ENCODE measurements around the gene PLAAT2. TPM values are rescaled to one million over a fixed set of nuclear protein-coding genes. Genes with fewer than 3 reads are reported as not detected.

Gene PLAAT2
- total and polyA plus RNA-seq, 2 of the 13 experiments (the other 11 are each of a cell fraction or from before 2014, with no cell fraction given) = 0.22 TPM; not detected in 1

DNA sequence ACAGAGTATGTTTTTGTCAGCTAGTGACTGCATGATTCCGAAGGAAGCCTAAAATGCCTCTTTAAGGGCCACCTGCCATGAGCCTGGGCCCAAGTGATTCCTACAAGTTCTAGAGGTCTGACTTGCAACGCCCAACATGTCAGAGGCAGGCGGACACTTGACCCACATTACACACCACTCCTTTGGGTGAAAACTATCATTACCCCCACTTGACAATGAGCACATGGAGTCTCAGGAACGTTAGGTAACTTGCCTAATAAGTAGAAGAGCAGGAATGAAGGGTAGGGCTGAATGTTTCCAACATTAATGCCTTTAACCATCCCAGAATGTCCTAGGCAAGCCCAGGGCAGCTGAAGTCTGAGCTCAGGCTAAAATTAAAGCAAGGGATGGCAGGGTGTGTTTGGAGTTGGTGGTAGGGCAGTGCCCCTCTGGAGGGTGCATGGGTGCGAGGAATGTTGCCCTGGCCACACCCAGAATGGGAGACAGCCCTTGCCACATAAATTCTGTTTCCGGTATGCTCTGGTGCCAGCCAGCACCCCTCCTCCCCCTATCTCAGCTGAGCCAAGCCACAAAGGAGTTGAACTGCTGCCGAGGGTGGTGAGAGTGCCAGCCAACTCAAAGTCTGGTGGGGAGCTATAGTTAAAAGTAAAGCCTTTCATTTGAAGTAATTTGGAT is 2.5 kb downstream of the PLAAT2 start (continued):
- TF ChIP-seq DMAP1 (CRISPR knock-in tag; IDR thresholded peaks at IDR 0.05) (no peak), RFX1 (IDR thresholded peaks at IDR 0.05) (no peak), ZBTB7A (CRISPR knock-in tag; IDR thresholded peaks at IDR 0.05) (no peak), SIN3A (IDR thresholded peaks at IDR 0.05; ENCODE audit: borderline replicate concordance, low read depth, low read length) (no peak), HNF4G (IDR thresholded peaks at IDR 0.05; ENCODE audit: borderline replicate concordance, low read depth, low read length) (no peak), HNF4G (CRISPR knock-in tag; IDR thresholded peaks at IDR 0.05; ENCODE audit: borderline replicate concordance, low read depth) (no peak)

DNA sequence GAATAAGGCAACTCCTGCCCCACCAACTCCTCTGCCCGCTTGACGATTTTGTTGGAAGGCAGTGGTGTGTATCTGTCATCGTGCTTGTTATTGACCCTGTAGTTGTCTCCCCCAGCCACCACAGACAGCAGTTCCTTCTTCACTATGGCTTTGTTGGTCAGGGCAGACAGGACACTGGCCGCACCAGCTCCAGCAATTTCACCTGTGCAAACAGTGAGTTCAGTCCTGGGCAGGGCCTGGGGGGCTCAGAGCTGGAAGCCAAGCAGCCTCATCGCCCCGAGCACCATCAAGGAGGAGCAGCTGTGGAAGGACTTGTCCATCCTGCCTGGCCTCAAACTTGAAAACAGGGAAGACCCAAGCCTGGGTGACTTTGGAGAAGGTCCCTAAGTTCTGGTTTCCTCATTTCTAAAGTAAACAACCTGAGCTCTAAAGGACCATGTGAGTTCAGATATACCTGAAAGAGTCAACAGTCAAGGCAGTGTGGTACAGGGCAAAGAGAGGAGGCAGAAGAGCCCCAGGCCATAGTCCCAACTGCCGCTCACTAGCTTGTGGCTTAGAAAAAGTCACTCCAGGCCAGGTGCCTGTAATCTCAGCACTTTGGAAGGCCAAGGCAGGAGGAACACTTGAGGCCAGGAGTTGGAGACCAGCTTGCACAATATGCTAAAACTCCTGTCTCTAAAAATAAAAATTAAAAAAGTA is 4.6 kb downstream of the PLAAT2 start:
- H3K4me2 ChIP-seq (ENCODE audit: low read depth, low read length) = no peak overlapping the region
- 8% methylated on average over 4 of the region's 7 CpGs for WGBS (ENCODE audit: low lambda C conversion rate)
- no peaks in the 10 kb centered on the region for H3K9me3 ChIP-seq (ENCODE audit: low read length)
- peaks cover 0 to 5% of the 10 kb centered on the region in 2 experiments; a peak in 1 of 5 replicates for H3K27me3 ChIP-seq (ENCODE audit: control insufficient read depth in 1 of 2, insufficient read depth in 2 of 2, low read length in 2 of 2)
- intact Hi-C loops (cut with micrococcal nuclease; ENCODE audit: unreplicated experiment) = no loop called here
- no peak overlapping the region for H3K4me3 ChIP-seq (replicated peaks in 1 of 3; ENCODE audit: insufficient read depth in 1 of 3, low read depth in 2 of 3, low read length in 3 of 3)
- FAIRE-seq (no peak), ATAC-seq (no peak), DNase-seq (ENCODE audit: low spot score) (no peak)
- H3K79me2 ChIP-seq (ENCODE audit: insufficient read depth, low read length) = no peaks in the 10 kb centered on the region
- in situ Hi-C loops (cut with HindIII; ENCODE audit: extremely low pct_ligation_motif_present, low pct_unique_long_range_greater_than_20kb) = no loop called here
- H4K20me1 ChIP-seq (ENCODE audit: insufficient read depth, low read length) = no peaks in the 10 kb centered on the region
- no TSS peak for BruUV-seq (replicated peaks)
- H3K4me1 ChIP-seq (ENCODE audit: insufficient read depth, low read length) = peaks cover 15% of the 10 kb centered on the region
- H2AFZ ChIP-seq (ENCODE audit: low read length) = no peak overlapping the region
- CTCF ChIA-PET (ENCODE audit: low intra/inter-chr PET ratio, low total read pairs) = no interaction called here
- H3K27ac ChIP-seq (ENCODE audit: extremely low read length, insufficient read depth, low read length) = no peak overlapping the region
- no peak overlapping the region for H3K9ac ChIP-seq (ENCODE audit: insufficient read depth, low read depth, low read length)
- no peaks in the 10 kb centered on the region for H3K36me3 ChIP-seq (replicated peaks in 1 of 2; ENCODE audit: control insufficient read depth in 1 of 2, insufficient read depth in 2 of 2, low read length in 2 of 2)
- POLR2A ChIA-PET = no interaction called here
- TF ChIP-seq TOE1 (CRISPR knock-in tag; IDR thresholded peaks at IDR 0.05) (no peak), TEAD3 (CRISPR knock-in tag; optimal IDR thresholded peaks at IDR 0.05; ENCODE audit: borderline replicate concordance) (no peak), ZNF136 (CRISPR knock-in tag; IDR thresholded peaks at IDR 0.05; ENCODE audit: low read depth) (no peak), HDAC2 (CRISPR knock-in tag; IDR thresholded peaks at IDR 0.05) (no peak), JARID2 (CRISPR knock-in tag; IDR thresholded peaks at IDR 0.05; ENCODE audit: insufficient replicate concordance) (no peak), ZNF317 (CRISPR knock-in tag; IDR thresholded peaks at IDR 0.05) (no peak), MIER2 (CRISPR knock-in tag; IDR thresholded peaks at IDR 0.05) (no peak), HIVEP1 (CRISPR knock-in tag; IDR thresholded peaks at IDR 0.05) (no peak), ZSCAN30 (CRISPR knock-in tag; IDR thresholded peaks at IDR 0.05) (no peak)
- TF ChIP-seq, protein P1, sequence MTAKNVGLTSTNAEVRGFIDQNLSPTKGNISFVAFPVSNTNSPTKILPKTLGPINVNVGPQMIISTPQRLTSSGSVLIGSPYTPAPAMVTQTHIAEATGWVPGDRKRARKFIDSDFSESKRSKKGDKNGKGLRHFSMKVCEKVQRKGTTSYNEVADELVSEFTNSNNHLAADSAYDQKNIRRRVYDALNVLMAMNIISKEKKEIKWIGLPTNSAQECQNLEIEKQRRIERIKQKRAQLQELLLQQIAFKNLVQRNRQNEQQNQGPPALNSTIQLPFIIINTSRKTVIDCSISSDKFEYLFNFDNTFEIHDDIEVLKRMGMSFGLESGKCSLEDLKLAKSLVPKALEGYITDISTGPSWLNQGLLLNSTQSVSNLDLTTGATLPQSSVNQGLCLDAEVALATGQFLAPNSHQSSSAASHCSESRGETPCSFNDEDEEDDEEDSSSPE (CRISPR knock-in tag; IDR thresholded peaks at IDR 0.05) = no peak
- TF ChIP-seq, protein P2, sequence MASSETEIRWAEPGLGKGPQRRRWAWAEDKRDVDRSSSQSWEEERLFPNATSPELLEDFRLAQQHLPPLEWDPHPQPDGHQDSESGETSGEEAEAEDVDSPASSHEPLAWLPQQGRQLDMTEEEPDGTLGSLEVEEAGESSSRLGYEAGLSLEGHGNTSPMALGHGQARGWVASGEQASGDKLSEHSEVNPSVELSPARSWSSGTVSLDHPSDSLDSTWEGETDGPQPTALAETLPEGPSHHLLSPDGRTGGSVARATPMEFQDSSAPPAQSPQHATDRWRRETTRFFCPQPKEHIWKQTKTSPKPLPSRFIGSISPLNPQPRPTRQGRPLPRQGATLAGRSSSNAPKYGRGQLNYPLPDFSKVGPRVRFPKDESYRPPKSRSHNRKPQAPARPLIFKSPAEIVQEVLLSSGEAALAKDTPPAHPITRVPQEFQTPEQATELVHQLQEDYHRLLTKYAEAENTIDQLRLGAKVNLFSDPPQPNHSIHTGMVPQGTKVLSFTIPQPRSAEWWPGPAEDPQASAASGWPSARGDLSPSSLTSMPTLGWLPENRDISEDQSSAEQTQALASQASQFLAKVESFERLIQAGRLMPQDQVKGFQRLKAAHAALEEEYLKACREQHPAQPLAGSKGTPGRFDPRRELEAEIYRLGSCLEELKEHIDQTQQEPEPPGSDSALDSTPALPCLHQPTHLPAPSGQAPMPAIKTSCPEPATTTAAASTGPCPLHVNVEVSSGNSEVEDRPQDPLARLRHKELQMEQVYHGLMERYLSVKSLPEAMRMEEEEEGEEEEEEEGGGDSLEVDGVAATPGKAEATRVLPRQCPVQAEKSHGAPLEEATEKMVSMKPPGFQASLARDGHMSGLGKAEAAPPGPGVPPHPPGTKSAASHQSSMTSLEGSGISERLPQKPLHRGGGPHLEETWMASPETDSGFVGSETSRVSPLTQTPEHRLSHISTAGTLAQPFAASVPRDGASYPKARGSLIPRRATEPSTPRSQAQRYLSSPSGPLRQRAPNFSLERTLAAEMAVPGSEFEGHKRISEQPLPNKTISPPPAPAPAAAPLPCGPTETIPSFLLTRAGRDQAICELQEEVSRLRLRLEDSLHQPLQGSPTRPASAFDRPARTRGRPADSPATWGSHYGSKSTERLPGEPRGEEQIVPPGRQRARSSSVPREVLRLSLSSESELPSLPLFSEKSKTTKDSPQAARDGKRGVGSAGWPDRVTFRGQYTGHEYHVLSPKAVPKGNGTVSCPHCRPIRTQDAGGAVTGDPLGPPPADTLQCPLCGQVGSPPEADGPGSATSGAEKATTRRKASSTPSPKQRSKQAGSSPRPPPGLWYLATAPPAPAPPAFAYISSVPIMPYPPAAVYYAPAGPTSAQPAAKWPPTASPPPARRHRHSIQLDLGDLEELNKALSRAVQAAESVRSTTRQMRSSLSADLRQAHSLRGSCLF (CRISPR knock-in tag; IDR thresholded peaks at IDR 0.05; ENCODE audit: borderline replicate concordance) = no peak
- TF ChIP-seq, protein P3, sequence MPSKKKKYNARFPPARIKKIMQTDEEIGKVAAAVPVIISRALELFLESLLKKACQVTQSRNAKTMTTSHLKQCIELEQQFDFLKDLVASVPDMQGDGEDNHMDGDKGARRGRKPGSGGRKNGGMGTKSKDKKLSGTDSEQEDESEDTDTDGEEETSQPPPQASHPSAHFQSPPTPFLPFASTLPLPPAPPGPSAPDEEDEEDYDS (CRISPR knock-in tag; IDR thresholded peaks at IDR 0.05) = no peak
